GM19452 (cell line): ENCODE results near the gene C1GALT1C1.

Experiments
- ATAC-seq: cut with Tn5 transposase; IDR thresholded peaks from one replicate; pipeline ENCODE4 v1.9.1; 2021; ENCODE audit not compliant: unreplicated experiment

C1GALT1C1 gene

GRCh38 chrX:120585702-120586101 is 44.2 kb downstream of the C1GALT1C1 start:
- ATAC-seq = no peak
